ENCODE measurements around the gene PMM1.

DNA sequence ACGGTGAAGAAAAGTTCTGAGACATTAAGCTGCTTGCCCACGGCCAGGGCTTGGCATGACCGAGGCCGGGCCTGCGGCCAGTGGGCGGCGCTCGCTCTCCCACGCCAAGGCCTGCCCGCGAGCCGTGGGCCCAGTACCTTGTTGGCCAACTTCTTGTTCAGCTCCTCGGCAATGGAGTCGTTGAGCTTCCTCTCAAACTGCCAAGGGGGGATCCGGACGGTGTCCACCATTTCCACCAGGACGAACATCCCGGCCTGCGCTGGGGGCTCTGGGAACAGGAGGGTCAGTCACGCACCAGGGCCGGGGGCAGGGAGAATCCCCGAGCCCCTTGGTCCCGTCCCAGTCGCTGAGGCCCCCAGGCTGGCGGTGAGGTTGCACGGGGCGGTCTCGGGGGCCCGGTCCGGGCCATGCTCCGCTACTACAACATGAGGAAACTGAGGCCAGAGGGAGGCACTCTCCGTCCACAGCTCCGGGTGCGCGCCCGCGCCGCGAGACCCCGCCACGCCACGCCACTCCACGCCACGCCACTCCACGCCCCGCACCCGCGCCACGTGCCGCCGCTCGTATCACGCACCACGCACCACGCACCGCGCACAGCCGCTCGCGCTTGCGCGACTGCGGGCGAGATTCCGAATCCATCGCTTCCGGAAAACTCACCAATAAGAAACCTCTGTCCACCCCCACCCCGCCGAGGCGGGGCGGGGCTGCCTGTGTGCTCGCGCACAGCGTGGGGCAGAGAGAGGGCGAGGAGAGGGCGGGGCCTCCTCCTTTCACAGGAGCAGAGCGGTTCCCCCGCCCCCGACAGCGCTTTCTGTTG, 45.6 kb downstream of the PMM1 start, which contains the start of gene POLR3H:
- TF ChIP-seq EZH2 (IDR thresholded peaks at IDR 0.05; ENCODE audit: borderline replicate concordance, low read depth, low read length, severe bottlenecking), result no peak
- TF ChIP-seq, protein P1, sequence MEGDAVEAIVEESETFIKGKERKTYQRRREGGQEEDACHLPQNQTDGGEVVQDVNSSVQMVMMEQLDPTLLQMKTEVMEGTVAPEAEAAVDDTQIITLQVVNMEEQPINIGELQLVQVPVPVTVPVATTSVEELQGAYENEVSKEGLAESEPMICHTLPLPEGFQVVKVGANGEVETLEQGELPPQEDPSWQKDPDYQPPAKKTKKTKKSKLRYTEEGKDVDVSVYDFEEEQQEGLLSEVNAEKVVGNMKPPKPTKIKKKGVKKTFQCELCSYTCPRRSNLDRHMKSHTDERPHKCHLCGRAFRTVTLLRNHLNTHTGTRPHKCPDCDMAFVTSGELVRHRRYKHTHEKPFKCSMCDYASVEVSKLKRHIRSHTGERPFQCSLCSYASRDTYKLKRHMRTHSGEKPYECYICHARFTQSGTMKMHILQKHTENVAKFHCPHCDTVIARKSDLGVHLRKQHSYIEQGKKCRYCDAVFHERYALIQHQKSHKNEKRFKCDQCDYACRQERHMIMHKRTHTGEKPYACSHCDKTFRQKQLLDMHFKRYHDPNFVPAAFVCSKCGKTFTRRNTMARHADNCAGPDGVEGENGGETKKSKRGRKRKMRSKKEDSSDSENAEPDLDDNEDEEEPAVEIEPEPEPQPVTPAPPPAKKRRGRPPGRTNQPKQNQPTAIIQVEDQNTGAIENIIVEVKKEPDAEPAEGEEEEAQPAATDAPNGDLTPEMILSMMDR (IDR thresholded peaks at IDR 0.05; ENCODE audit: extremely low read depth in 1 of 2, insufficient read depth in 1 of 2, low read depth in 1 of 2, low read length in 2 of 2), result peak; percentile 72 to 82
- peak; percentile 78 for TF ChIP-seq MYC (IDR thresholded peaks at IDR 0.05; ENCODE audit: low read depth, low read length)

All from endothelial cell of umbilical vein (primary cell).